DMS114 treated with DMSO at 0.1 percent for 48 hours (cell line): Measurements from ENCODE around the gene SSTR5.

ENCODE experiments used
- DNase-seq: peaks from one replicate; lab custom pipeline; 2025; ENCODE audit not compliant: unreplicated experiment; lab: John Stamatoyannopoulos, UW

SSTR5 gene

DNA sequence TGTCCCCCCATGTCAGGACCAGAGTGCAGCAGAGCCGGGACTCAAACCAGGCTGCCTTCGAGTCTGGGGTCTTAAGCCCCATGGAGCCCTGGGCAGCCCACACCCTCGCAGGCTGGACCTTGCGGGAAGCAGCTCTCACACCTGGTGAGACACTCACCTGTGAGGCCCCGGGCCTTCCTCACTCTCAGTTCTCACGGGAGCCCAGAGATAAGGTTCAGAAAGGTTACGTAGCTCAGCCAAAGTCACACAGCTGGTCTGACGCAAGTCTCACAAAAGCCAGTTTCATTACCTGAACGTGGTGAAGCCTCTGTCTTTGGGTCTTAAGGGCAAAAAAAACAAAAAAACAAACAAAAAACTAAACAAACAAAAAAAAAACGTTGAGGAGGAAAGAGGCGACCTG is 32.8 kb upstream of the SSTR5 start:
- DNase-seq, result no peak

DNA sequence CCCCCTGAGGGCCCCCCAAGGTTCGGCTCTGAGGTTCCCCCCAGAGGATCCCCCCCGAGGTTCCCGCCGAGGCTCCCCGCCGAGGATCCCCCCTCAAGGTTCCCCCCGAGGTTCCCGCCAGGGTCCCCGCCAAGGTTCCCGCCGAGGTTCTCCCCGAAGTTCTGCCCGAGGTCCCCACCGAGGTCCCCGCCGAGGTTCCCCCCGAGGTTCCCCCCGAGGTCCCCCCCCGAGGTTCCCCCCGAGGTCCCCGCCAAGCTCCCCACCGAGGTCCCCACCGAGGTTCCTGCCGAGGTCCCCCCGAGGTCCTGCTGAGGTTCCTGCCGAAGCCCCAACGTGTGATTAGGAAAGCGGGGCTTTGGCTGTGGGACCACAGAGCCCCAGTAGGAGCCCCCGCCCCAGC is 32.2 kb upstream of the SSTR5 start:
- no peak for DNase-seq

DNA sequence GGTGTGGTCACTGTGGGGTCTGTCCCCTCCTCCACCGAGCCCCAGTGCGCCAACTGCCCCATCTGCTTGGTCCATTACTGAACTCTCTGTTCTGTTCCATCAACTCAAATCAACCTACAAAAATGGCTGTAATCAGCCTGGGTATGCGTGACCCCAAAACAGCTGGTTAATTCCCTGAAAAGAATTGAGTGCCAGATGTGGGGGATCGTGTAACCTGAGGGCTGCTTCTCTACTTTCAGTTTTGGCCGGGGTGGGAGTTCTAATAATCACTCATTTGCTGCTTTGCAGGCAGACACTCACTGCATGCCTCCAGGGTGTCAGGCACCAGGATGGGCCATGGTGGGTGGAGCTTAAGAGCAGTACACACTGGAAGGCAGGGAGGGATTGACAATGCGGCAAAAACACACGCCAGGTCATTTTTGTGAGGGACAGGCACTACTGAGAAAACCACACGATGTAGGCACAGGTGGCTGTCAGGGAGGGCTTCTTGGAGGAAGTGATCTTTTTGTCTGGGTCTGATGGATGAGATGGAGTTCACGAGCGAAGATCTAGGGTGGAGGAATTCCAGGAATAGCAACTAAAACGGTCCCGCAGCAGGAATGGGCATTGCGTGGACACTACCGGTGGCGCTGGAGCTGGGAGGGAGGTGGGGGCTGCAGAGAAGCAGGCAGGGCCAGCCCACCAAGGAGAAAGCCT is 30.4 kb upstream of the SSTR5 start:
- DNase-seq, result no peak

DNA sequence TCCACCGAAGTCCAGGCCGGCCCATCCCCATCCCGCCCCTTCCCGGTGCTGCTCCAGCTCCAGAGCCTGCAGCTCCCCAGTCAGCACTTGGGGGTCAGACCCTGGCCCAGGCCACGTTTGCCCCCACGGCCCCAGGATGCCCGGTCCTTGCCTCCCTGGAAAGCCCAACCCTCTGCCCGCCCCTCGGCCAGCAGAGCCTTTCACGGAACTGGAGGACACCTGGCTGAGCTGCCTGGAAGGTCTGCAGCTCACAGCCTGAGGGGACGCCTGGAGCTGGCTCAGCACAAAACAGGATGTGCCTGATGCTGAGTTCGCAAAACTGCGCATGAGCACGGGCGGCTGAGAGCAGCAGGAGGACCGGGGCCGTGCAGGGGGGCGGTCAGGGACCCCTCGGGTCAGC is 29.7 kb upstream of the SSTR5 start:
- no peak for DNase-seq

DNA sequence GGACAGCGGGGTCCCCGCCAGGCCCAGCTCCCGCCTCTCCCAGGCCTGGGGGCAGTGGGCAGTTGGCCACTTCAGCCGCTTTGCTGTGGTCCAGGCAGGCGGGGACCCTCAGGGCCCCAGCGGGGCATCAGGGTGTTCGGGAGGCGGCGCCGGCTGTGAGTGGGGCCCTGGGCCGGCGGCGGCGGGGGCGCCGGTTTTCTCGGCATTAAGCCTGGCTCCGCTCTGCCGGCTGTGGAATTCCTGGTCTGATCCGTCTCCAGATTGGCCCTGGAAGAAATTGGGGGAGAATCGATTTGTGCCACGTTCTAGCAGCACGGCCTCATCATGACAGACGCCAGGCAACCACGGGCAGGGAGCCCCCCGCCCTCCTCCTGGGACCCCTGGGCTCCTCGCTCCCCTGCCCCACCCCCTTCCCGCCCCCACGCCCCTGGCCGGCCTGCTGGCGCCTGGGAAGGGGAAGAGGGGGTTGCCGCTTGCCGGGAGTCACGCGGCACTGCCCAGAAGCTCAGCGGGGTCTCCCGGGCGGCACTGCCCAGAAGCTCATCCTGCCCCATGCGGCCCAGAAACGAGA is 28.6 kb upstream of the SSTR5 start:
- no peak for DNase-seq

DNA sequence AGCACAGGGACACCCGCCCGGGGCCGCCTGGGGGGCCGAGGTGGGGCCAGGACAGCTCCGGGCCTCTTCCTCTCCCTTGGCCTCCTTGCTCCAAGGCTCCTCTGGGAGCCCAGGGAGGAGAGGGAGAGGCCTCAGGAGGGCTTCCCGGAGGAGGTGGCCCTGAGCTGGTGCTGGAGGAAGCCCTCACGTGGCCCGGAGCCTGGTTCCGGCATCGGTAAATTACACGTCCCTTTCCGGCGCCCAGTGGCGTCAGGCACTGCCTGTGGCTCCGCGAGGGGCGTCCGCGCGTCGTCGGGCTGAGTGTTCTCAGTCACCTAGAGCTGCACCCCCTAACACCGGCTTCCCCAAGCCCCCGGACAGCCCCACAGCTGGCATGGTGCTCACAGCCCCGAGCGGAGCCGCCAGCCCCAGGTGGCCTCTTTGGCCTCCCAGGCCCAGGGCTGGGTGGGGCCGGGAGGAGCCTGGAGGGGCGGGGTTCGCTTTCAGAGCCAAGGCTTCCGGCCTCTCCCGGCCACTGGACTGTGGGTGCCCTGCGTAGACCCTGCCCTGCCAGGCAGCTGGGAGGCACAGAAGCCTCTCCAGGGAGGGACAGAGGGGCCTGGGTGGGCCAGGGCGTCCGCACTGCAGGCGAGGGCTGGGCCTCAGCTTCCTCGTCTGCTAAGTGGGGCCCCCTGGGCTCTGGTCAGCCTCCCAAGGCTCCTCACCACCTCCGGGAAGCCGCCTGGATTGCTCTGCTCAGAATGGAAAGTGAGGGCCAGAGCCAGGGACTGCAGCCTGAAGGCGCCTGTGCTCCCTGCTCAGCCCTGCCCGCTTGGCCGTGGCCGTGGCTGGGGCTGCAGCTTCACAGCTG is 27.9 kb upstream of the SSTR5 start:
- DNase-seq, result no peak

DNA sequence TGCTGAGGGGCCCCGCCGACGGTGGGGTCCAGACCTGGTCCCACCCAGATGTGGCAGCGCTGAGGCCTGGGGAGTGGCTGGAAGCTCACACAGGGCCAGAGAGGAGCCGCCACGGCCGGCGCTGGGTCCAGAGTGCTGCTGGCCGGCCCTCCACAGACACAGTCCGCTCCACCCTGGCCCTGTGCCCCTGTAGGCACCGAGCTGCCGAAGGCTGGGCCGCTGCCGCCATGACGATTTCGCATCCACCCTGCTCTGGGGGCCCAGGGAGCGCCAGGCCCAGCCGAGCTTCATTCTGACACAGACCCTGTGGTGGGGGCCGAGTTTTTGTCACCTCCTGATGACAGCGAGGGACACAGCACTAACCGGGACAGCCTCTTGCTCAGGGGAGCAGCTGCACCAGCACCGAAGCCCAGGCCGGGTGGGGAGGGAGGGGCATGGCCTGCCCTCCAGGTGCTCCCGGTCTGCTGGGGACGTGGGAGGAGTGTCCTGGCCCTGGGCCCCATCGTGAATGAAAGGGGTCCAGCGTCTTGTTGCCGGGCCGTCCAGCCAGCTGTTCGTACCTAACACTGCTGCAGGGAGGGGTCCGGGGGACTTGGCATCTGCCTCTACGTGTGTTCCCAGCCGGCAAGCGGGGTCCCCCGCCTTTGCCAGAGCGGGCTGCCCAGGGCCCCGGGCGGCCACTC is 27.1 kb upstream of the SSTR5 start:
- DNase-seq, result no peak

DNA sequence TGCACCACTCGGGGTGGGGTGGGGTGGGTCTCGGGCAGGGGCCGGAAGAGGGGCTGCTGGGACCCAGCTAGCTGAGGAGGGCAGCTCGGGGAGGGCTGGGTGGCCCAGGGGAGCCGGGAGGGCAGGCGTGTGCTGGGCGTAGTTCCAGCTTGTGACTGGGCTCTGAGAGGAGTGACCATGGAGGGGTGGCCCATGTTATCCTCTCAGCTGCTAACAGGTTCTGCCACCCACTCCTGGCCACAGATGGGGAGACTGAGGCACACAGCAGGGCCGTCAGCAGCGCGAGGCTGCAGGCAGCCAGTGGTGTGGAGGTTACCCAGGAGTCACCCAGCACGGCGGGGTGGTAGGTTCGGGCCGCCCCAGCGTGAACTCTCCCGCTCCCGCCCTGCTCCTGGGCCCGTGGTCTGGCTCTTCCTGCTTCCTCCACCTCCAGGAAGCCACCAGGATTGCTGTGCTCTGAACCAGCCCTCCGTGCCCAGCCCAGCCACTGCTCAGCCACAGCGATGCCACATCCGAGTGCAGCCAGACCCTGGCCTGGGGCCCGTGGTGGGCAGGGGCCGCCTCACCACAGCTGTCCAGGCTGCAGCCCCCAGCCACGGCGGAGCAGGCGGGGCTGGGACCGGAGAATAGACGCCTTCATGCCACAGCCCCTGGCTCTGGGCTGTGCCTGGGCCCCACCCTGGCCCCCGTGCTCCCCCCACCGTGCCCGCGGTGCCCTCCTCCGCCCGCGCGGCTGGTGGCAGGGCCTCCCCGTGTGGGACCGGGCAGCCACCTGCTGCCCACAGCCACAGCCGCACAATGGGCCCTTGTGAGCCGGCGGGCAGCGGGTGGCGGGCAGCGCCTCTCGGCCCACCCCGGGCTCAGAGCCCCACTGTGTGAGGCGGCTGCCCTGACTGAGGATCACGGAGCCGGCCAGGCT is 26.3 kb upstream of the SSTR5 start:
- no peak for DNase-seq

DNA sequence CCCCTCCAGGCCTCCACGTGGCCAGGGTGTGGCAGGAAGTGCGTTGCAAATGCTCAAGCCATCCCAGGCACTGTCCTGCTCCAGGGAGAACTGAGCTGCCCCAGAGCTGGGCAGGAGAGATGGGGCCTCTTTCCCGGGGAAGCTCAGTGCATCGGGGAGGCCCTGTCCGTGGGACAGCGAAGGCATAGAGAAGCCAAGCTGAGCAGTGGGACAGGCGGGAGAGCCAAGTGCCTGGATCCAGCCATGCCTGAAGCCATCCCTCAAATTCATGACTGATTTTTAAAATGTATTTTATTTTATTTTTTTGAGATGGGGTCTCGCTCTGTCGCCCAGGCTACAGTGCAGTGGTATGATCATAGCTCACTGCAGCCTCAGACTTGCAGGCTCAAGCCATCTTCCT is 25.4 kb upstream of the SSTR5 start:
- no peak for DNase-seq

DNA sequence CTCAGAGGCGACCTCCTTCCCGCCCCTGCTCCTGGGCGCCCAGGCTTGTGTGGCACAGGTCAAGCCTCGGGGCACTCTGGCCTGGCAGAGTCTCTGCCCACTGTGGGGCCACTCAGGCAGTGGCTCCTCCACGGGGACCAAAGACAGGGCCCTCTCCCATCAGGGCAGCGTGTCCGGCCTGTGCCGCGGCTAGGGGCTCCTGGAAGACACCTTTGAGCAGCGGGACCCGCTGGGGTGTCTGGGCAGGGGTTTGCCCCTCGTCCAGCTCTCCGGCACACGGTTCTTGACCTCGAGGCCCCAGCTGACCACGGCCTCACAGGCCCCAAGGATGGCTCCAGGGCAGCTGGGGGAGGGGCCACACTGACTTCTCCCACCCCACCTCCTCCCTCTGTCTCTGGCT is 24.7 kb upstream of the SSTR5 start:
- no peak for DNase-seq

DNA sequence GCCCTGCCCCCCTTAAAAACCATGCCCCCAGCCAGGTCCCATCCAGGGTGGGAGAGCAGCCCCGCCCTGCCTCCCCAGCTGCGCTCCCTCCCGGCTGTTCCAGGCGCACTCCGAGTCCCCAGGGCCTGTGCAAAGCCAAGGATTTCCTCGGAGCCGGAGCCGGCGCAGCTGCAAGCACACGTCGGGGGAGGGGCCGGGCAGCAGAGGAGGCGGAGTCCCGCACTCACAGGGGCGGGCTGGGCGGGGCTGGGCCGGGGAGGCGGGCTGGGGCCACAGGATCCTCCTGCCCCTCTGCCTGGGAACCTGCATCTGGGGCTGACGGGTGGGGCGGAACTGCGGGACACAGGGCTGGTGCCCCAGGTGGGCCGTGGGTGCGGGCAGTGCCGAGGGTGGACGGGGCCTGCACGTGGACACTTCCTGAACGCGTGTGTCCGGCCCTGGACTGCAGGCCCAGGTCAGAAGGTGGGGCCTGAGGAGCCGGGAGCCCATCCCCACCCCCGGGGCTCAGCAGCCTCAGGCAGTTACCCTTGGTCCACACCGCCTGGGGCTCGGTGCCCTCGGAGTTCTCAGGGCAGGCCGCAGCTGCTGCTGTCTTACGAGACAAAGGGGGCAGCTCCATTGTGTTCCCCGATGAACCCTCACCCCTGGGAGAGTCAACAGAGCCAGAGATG is 24.0 kb upstream of the SSTR5 start:
- DNase-seq, result no peak

DNA sequence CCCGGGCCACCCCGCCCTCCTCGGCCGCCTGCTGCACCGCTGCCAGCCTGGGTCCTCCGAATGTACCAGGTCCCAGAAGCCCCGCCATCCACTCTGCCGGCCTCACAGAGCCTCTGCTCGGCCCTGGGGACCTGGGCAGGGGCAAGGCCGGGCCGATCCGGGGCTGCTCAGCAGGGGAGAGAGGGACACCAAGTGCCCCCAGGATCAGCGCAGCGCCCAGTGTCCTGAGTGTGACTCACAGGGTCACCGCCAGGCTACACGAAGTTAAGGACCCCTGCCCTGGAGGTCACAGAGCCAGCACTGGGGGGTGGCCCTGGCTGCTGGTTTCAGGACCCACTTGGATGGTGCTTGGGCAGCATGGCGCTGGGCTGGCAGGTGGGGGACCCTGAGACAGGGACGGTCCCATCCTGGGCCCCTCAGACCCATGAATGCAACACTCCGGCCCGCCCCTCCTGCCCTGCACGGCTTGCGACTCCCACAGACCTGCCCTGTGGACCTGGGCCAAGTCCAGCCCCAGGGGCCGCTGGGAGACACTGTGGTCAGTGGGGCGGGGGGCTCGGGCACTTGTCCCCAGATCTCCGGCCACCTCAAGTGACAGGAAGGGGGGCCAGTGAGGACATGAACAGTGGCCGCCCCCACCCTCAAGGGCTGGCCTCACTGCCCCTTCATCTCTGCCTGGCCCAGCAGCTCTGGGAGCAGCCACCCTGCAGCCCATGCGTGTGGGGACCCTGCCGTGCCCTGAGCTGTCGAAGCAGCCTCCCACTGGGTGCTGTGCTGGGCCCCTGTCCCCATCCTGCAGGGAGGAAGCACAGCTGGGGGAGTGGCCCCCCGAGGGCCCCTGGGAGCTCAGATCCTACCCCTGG is 23.2 kb upstream of the SSTR5 start:
- no peak for DNase-seq

DNA sequence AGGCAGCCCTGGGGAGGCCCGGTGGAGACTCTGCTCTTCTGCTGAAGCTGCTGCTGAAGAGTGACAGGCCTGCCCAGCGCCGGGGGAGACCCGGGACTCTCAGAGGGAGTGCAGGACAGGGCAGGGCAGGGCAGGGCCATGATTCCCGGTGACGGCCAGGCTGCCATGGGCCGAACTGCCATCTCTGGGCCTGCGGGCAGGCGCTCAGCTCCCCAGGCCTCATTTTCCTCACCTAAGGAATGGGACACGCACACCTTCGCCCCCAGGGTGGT is 22.6 kb upstream of the SSTR5 start:
- DNase-seq, result no peak

DNA sequence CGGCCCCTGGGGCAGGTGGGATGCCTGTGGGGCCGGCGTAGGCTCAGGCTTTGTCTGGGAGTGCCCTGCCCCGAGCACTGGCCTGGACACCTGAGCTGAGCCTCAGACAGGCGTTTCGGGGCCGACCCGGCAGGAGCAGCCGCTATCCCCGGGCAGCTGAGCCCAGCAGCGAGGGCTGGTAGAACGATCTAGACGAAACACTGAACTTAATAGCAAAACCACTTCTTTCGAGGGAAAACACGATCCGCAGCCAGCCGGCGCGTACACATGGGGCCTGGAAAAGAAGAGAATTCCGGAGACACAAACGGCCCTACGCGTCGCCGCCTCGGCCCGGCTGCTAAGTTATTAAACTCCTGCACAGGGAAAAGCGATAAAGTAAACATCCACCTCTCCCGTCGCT is 22.0 kb upstream of the SSTR5 start:
- DNase-seq, result no peak

DNA sequence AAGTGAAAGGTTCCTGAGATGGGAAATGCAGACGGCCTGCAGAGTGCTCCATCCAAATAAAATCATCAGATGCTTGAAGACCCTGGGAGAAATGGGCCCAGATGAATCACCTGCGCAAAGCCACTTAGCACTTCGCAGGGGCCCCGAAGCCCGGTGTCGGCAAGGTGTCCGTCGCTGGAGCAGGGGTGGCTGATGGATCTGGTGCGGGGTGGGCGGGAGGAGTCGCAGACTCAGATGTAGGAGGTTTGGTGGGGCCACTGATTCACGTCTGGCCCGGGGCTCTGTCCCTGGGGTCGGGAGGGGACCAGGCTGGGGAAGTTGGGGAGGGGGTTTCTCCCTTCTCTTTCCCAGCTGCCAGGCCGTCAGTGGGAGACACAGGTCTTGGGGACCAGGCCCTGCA is 21.6 kb upstream of the SSTR5 start:
- no peak for DNase-seq

DNA sequence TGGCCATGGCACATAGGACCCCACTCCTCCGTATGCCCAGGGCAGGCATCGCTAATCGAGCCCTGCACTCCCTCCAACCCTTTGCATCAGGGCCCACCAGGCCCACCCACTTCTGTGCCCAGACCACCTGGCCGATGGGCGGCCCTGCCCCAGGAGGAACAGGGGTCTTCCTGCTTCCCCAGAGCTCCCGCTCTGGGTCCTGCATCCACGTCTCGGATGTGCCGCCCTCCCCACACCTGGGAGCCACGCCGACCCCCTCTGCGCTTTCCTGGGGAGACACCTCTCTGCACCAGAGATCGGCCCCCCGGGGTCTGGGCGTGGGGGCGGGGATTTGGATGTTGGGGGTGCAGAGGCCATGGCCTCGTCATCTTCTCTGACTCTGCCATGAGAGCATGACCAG is 21.1 kb upstream of the SSTR5 start:
- DNase-seq, result no peak

DNA sequence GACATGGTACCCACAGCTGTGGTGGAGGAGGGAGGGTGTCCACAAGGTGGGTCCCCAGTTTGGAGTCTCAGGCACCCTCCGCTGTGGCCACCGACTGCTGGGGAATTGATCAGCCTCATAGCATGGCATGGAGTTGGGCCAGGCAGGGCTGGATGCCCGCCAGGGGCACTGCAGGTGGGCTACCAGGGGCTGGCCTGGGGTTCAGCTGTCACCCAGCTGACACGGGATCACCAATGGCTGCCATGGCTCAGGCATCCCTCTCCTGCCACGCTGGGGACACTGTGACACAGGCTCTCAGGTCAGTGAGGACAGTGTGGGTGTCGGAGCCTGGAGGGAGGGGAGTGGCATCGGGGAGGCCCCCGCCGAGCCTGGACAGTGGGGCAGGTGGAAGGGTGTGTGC is 19.8 kb upstream of the SSTR5 start:
- DNase-seq, result no peak

DNA sequence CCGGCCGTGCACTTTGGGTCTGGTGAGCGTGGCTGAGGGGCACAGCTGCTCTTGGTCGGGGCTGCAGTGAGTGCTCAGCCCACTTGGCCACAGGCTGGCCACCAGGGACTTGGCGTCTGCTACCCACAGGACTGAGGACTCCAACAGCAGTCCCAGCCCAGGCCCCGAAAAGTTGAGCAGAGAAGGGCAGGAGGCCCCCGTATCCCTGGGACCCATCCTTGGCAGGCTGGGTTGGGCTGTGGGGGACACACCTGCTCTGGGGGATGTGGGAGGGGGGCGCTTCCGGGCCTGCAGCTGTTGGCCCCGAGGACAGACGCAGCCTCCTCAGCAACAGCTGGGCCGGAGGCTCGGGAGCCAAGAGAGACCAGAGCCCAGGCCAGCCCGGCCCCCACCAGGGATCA is 19.4 kb upstream of the SSTR5 start:
- DNase-seq, result no peak

DNA sequence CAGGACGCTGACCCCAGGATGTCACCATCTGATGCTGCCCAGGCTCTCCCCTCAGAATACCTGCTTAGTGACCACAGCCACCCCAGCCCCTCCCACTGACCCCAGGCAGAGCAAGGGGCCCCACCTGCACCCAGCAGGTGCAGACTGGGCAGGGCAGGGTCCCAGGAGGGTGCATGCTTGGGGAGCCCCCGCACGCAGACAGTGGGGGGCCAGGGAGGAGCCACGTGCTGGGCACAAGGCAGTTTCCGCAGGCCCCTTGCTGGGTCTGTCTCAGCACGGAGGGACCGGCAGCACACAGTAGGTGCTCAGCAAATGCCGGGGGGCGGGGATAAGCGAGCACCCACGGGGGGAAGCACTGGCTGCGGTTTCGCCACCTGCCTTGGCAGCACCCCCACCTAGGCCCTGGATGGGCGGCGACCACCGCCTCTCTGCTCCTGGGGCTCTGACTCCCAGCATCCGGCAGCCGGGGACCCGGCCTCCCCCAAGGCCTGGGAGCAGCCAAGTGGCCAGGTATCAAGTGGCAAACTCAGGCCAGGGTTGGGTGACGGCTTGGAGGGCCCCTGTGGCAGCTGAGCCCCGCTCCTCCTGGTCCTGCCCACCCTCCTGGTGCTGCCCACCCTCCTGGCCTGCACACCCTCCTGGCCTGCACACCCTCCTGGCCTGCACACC is 18.7 kb upstream of the SSTR5 start:
- no peak for DNase-seq
